Measurements from ENCODE around the gene HOMER2. TPM values are rescaled to one million over a fixed set of nuclear protein-coding genes. Genes with fewer than 3 reads are reported as not detected.
"Not testable (repeated sequence)": the region's sequence is repeated elsewhere in the genome, so short reads cannot be mapped to it uniquely, and the experiment has no call there.

Gene HOMER2
- total RNA-seq, 1 donor from 2014 or later = 0.20 TPM

DNA sequence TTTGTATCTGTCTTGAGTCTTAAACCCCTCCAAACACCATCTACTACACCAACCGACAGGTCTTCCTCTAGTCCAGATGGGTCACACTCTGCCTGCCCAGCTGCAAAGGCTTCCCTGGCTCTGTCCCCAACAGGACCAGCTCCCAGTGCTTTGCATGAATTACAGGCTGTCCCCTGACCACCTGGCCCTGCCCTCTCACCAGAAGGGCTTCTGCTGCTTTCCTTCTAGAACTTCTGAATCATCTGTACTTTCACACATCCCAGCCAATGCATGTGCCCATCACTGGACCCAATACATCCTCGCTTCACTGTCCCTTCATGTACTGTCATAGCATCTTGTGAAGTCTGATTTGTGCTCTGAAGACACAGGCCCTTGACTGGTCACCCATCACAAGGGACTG lies 53.6 kb downstream of the HOMER2 start:
- no peak for DNase-seq (ENCODE audit: low read depth in 2 of 2)

DNA sequence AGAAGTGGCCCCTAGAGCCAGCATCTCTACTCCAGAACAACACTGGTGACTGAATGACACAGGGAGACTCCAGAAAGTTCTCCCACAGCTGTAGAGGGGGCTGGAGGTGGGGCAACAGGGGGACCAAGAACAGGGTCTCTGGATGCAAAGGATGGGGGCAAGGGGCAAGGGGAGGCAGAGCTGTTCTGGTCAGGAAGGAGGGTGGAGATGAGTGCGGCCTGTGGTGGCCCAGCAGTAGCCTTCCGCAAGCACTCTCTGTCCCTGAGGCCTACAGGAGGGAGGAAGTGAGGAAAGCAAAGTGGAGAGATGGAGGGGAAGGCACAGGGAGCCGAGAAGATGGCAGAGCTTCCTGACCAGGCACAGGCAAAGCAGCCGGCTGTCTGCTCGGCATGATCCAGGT lies 56.5 kb downstream of the HOMER2 start:
- no peak for DNase-seq (ENCODE audit: low read depth in 2 of 2)

DNA sequence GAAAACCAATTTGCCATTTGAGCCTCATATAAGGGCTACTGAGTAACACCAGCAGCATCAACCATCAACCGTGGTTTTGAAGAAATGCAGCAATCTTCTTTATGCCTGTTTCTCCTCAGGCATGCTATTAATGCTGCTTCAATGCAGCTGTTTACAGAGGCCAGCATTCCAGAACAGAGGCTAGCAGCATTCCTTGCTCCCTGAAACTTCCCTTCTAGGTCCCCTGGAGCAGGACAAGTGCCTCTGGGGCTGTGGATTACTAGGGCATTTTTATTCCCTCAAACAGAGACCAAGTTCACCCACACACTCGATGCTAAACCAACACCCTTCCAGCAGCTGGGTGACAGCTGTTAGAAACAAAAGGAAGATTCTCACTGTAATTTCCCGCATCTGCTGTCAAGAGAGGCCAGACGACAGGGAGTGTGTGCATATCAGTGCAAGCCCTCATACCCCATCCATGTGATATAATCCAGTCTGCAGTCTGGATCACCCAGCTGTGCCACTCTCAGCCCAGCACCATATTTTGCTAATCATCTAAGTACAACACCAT lies 57.5 kb downstream of the HOMER2 start:
- DNase-seq (ENCODE audit: low read depth in 2 of 2) = no peak

DNA sequence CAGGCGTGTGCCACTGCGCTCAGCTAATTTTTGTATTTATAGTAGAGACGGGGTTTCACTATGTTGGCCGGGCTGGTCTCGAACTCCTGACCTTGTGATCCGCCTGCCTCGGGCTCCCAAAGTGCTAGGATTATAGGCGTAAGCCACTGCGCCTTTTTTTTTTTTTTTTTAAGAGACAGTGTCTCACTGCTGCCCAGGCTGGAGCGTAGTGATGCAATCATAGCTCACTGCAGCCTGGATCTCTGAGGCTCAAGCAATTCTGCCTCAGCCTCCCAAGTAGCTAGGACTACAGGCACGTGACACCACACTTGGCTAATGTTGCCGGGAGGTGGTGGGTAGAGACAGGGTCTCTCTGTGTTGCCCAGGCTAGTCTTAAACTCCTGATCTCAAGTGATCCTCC lies 59.0 kb downstream of the HOMER2 start:
- DNase-seq (ENCODE audit: low read depth in 2 of 2) = not testable (repeated sequence)

- DNase-seq (ENCODE audit: low read depth in 2 of 2) = no peak
These were observed 59.9 kb downstream of the HOMER2 start for GRCh38 chr15:82892573-82892972.

DNA sequence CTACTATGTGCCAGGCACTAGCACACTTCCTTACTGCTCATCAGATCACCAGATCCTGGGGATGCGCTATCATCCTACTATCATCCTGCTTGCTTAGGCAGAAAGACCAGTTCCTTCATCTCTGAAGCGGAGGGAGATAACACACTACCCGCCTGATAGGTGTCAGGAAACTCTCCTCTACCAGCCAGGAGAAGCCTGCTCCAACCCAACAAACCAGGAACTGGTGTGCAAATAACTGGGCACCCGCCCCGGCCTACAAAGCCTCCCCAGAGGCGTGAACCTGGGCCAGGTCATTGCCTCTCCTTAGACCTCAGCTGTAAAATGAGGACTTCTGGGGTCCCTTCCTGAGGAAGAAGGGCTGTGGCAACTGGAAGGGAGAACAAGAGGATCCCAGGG lies 61.5 kb downstream of the HOMER2 start:
- no peak for DNase-seq (ENCODE audit: low read depth in 2 of 2)

DNA sequence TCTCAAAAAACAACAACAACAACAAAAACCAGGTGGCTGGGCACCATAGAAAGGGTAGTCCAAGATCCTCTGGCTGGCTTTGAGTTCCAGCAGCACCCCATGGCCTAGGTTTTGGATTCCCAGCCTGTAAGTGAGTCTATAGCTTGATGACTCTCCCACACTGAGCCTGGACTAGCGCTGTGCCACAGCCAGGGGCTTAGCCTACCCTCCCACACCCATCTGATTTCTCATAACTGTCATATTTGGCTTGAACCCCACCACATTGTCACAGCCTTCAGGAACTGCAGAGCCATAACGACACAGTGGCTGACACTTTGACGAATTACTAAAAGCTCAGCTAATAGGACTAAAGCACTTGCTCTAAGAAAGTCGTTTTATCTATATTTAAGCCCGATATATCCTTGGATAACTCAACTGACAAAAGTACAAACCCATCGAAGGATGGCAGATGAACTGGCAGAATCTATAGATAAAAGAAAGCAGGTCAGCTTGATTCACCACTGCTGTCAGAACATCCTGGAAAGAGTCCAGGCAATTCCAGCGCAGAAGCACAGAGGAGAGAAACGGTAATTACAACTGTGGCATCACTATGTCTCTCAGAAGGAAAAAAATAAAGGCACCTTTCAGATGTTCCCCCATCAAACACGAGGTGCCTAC lies 62.1 kb downstream of the HOMER2 start:
- DNase-seq (ENCODE audit: low read depth in 2 of 2) = no peak

GRCh38 chr15:82882273-82882928 lies 70.1 kb downstream of the HOMER2 start:
- no peak for DNase-seq (ENCODE audit: low read depth in 2 of 2)

GRCh38 chr15:82881747-82882146 lies 70.8 kb downstream of the HOMER2 start:
- no peak for DNase-seq (ENCODE audit: low read depth in 2 of 2)

DNA sequence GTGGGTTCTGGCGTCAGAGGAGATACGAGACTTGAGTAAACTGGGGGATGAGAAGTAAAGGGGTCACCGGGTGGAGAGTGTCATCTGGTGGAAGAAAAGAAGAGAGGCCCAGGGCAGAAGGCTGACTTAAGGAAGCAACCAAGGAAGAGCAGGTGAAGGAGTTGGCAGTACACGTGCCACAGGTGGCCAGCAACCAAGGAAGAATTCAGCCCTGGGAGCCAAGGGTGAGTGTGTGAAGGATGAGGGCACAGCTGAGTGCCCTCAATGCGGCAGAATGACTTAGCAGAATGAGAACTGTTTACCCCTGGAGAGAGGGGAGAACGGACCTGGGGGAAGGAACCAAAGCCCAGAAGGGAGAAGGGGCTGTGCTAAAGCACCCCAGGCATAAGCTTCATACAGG lies 71.8 kb downstream of the HOMER2 start:
- DNase-seq (ENCODE audit: low read depth in 2 of 2) = no peak

GRCh38 chr15:82878325-82878724 lies 74.2 kb downstream of the HOMER2 start:
- no peak for DNase-seq (ENCODE audit: low read depth in 2 of 2)

- DNase-seq (ENCODE audit: low read depth in 2 of 2) = no peak
These were observed 74.7 kb downstream of the HOMER2 start for GRCh38 chr15:82877825-82878224.

GRCh38 chr15:82875411-82876003 lies 77.0 kb downstream of the HOMER2 start:
- DNase-seq (ENCODE audit: low read depth in 2 of 2) = no peak

DNA sequence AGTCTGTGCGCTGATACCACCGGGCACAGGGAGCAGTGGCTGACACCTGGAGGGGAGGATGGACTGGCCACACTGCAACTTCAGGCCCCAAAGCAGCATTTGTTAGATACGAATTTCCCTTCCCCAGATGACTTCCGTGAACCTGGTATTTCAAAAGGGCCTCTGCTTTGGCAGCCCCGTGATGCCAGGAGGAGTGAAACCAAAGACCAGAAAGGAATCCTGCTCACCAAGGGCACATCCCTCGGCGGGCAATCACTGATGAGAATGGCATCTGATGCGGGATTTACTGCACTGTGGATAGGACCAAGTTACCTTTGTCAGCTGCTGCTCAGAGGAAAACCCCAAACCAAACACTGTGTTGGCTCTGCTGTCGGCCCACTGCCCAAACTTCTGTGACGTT lies 77.6 kb downstream of the HOMER2 start:
- DNase-seq (ENCODE audit: low read depth in 2 of 2) = no peak

GRCh38 chr15:82874267-82874666 lies 78.3 kb downstream of the HOMER2 start:
- no peak for DNase-seq (ENCODE audit: low read depth in 2 of 2)

GRCh38 chr15:82873000-82873680 lies 79.4 kb downstream of the HOMER2 start:
- DNase-seq (ENCODE audit: low read depth in 2 of 2) = no peak

DNA sequence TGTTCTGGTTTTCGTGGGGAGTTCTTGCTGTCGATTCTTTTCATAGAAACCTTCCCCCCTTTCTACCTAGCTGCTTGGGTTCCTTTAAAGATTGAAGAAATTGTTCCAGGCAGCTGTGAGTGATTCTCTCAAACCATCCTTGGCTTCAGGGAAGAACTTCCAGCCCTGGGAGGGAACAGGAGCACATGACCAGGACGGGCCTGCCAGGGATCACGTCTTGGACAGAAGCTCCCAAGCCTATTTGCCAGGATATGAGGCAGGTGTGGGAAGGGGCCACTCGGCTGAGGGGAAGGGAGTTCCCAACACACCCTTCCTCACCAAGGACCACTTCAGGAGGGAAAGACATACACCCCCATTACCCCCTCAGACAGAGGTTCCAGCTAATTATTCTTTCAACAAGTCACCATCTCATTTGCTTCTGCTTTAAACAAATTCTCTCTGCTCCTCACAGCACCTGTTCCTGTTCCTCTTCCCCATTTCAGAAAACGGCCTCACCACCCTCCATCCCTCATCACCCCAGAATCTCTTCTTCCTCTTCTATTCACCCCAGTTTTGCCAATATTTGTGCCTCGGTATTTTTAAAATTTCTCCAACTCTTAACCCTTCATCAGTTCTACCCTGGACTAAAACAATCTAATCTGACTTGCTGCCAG lies 80.6 kb downstream of the HOMER2 start:
- no peak for DNase-seq (ENCODE audit: low read depth in 2 of 2)

GRCh38 chr15:82871358-82871757 lies 81.2 kb downstream of the HOMER2 start:
- DNase-seq (ENCODE audit: low read depth in 2 of 2) = no peak

DNA sequence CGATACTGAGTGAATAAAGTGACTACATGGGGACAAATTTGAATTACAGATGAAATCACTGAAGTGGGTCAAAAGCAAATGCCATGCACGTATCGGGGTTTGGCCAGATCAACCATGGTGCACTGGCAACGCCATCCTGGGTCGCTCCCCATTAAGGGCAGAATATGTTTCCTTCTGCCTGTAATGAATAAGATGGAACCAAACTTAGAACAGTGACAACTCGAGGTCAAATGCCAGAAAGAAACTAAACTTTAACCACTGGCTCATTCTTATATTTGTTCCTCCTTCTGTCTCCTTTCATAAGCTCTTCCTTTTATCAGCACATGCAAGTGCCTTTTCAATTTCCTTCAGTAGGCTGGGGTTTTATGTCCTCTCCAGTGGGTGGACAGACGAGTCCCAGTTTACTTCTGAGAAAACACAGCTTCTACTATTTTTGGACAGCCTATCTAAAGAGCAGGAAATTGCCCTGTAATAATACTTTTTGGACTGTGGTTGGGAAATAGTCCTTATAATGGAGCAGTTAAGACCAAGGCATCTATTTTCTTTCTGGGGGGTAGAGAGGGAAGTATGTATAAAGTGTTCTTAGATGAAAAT lies 81.7 kb downstream of the HOMER2 start:
- DNase-seq (ENCODE audit: low read depth in 2 of 2) = no peak

DNA sequence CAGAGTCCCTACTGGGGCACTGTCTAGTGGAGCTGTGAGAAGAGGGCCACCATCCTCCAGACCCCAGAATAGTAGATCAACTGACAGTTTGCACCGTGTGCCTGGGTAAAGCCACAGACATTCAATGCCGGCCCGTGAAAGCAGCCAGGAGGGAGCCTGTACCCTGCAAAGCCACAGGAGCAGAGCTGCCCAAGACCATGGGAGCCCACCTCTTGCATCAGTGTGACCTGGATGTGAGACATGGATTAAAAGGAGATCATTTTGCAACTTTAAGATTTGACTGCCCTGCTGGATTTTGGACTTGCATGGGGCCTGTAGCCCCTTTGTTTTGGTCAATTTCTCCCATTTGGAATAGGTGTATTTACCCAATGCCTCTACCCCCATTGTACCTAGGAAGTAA lies 86.5 kb downstream of the HOMER2 start:
- not testable (repeated sequence) for DNase-seq (ENCODE audit: low read depth in 2 of 2)

DNA sequence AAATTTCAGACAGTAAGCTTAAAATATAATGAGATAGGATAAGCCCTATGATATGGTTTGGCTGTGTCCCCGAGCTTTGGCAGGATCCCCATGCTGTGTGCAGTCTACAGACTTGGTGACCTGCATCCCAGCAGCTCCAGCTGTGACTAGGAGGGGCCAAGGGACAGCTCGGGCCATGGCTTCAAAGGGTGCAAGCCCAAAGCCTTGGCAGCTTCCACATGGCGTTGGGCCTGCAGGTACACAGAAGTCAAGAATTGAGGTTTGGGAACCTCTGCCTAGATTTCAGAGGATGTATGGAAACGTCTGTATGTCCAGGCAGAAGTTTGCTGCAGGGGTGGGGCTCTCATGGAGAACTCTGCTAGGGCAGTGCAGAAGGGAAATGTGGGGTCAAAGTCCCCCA lies 86.9 kb downstream of the HOMER2 start:
- DNase-seq (ENCODE audit: low read depth in 2 of 2) = not testable (repeated sequence)

Measured in lung microvascular endothelial cell (primary cell).